H1 (cell line): Measurements from ENCODE around the gene TCF4. TPM values are rescaled to one million over a fixed set of nuclear protein-coding genes. Genes with fewer than 3 reads are reported as not detected.

ENCODE experiments used
- CHD2 ChIP-seq: IDR thresholded peaks from 2 replicates; pipeline ENCODE4 v1.6.1; 2012; ENCODE audit warnings: low read length, improper control_type of control experiment
- CTBP2 ChIP-seq: IDR thresholded peaks from 2 replicates; pipeline ENCODE4 v1.7.0; 2011; ENCODE audit warnings: borderline replicate concordance, mild to moderate bottlenecking, moderate library complexity, mixed read lengths, low read length; ENCODE audit not compliant: insufficient read depth, insufficient read length
- EZH2 ChIP-seq: fragments of 200-600 bp; sonication (generic); IDR thresholded peaks from 2 replicates; pipeline ENCODE4 v1.7.1; 2012; ENCODE audit warnings: low read depth, mild to moderate bottlenecking, moderate library complexity, low read length, inconsistent platforms; ENCODE audit not compliant: severe bottlenecking
- KDM5A ChIP-seq: fragments of 200-600 bp; IDR thresholded peaks from 2 replicates; pipeline ENCODE4 v1.7.1; 2012; ENCODE audit warnings: mild to moderate bottlenecking, low read length, inconsistent platforms, mixed read lengths
- POLR2AphosphoS5 ChIP-seq: IDR thresholded peaks from 2 replicates; pipeline ENCODE4 v1.6.1; 2011; ENCODE audit warnings: low read depth, low read length
- SP2 ChIP-seq: IDR thresholded peaks from 2 replicates; pipeline ENCODE4 v1.6.1; 2012; ENCODE audit warnings: mild to moderate bottlenecking, low read length, inconsistent platforms
- TCF12 ChIP-seq: IDR thresholded peaks from 2 replicates; pipeline ENCODE4 v1.6.1; 2011; ENCODE audit warnings: low read depth, mild to moderate bottlenecking, low read length
- polyA plus RNA-seq, 7 experiments: library from polyadenylated mRNA; depleted of rRNA in 3 of 7; stranded (reverse) in 5 of 7; unstranded in 2 of 7; fragments of >200 nt in 5 of 7; fragments of 200-250 nt in 2 of 7; gene quantifications; 1 replicate in 5 of 7; 2 replicates in 1 of 7; 4 replicates in 1 of 7; pipeline versions ENCODE4 v1.2.1 to v1.2.3, GENCODE V29; 2011 to 2013; ENCODE audit warnings: missing spikeins in 2 of 7, mixed read lengths in 2 of 7
- total RNA-seq: library from RNA; stranded (reverse); fragmentation: NEBNext Ultra II Directional; extraction: Animal tissue kit (Norgen Biotek cat#: 25700); gene quantifications from 2 replicates; pipeline ENCODE4 v1.2.1, GENCODE V29; 2021

The TCF4 gene
- total and polyA plus RNA-seq, 2 of the 8 experiments (the other 6 are each of a cell fraction or from before 2014, with no cell fraction given), result 59.3 to 118 TPM

- TF ChIP-seq CTBP2 (no peak), KDM5A (no peak), TCF12 (no peak), CHD2 (no peak), EZH2 (no peak), POLR2AphosphoS5 (no peak), SP2 (no peak)
Measured at GRCh38 chr18:55491616-55492015, 96.4 kb downstream of the TCF4 start (continued).
